Lower lobe of right lung (tissue), 2 donors: ENCODE measurements around the gene RPS27. TPM values are rescaled to one million over a fixed set of nuclear protein-coding genes. Genes with fewer than 3 reads are reported as not detected.
A peak's percentile ranks its signal among the peaks of the same experiment; 100 is the strongest.

Source experiments
- ATAC-seq, 2 donors: fragments of 200-7000 bp; cut with Tn5 transposase; one replicate each; pipeline ENCODE4 v1.9.1; 2020 to 2022; ENCODE audit warnings: mild to moderate bottlenecking in 2 of 2, moderate library complexity in 2 of 2
- DNase-seq: peaks from one replicate; pipeline ENCODE4 v3.0.0-alpha.2; 2020
- H3K27ac ChIP-seq: fragments of 200-600 bp; one replicate; pipeline ENCODE4 v1.8.0; 2022
- H3K27me3 ChIP-seq: fragments of 200-600 bp; one replicate; pipeline ENCODE4 v1.8.0; 2022; ENCODE audit warnings: low read depth
- H3K36me3 ChIP-seq: fragments of 200-600 bp; one replicate; pipeline ENCODE4 v1.8.0; 2022; ENCODE audit warnings: mild to moderate bottlenecking
- H3K4me1 ChIP-seq: fragments of 200-600 bp; one replicate; pipeline ENCODE4 v1.8.0; 2022
- H3K4me3 ChIP-seq: fragments of 200-600 bp; one replicate; pipeline ENCODE4 v1.8.0; 2022; ENCODE audit warnings: mild to moderate bottlenecking
- H3K9me3 ChIP-seq: fragments of 200-600 bp; one replicate; pipeline ENCODE4 v1.8.0; 2022
- intact Hi-C: fragments of 100-400 bp; cut with DNase I; formaldehyde crosslinking; loops from one replicate; pipeline ENCODE4 v1.11.0; 2022
- total RNA-seq: library from RNA; stranded (reverse); fragmentation: NEBNext Ultra II Directional; extraction: Animal tissue kit (Norgen Biotek cat#: 25700); gene quantifications from one replicate; pipeline ENCODE4 v1.2.1, GENCODE V29; 2021
- TF ChIP-seq, protein P1 (sequence below): fragments of 200-600 bp; IDR thresholded peaks from one replicate; pipeline ENCODE4 v1.8.0; 2022; ENCODE audit warnings: antibody characterized with exemption, mild to moderate bottlenecking
- donor health status: DM: no; HTN: yes; CAD: no; lungs with severe emphysema.

RPS27 gene
- total RNA-seq, 1 donor from 2014 or later = 1,826 TPM

DNA sequence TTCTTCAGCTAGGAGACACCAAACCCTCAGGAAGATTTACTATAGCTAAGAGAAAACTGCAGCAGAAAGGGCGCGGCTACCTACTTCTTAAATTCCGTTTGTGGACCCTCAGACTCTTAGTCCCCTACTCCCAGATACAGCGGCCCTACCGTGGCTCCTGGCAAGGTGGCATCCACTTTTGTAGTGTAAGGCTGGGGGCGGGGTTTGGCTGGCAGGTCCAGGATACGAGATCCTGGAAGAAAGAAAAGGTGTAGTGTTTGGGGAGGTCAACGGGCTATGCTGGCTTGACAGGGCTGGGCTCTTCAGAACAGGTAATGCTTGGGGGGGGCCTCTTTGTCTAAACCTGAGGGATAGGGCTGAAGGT, 22.6 kb upstream of the RPS27 start:
- no peak for ATAC-seq
- TF ChIP-seq, protein P1, sequence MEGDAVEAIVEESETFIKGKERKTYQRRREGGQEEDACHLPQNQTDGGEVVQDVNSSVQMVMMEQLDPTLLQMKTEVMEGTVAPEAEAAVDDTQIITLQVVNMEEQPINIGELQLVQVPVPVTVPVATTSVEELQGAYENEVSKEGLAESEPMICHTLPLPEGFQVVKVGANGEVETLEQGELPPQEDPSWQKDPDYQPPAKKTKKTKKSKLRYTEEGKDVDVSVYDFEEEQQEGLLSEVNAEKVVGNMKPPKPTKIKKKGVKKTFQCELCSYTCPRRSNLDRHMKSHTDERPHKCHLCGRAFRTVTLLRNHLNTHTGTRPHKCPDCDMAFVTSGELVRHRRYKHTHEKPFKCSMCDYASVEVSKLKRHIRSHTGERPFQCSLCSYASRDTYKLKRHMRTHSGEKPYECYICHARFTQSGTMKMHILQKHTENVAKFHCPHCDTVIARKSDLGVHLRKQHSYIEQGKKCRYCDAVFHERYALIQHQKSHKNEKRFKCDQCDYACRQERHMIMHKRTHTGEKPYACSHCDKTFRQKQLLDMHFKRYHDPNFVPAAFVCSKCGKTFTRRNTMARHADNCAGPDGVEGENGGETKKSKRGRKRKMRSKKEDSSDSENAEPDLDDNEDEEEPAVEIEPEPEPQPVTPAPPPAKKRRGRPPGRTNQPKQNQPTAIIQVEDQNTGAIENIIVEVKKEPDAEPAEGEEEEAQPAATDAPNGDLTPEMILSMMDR = no peak
- Histone ChIP-seq H3K27me3 (no peaks in the 10 kb centered on the region), H3K36me3 (peaks cover 4% of the 10 kb centered on the region), H3K4me3 (peak overlapping the region; percentile 73), H3K9me3 (no peaks in the 10 kb centered on the region), H3K27ac (peak overlapping the region; percentile 94), H3K4me1 (peaks cover 34% of the 10 kb centered on the region)
- intact Hi-C loops = no loop called here
- peak; percentile 79 for DNase-seq

DNA sequence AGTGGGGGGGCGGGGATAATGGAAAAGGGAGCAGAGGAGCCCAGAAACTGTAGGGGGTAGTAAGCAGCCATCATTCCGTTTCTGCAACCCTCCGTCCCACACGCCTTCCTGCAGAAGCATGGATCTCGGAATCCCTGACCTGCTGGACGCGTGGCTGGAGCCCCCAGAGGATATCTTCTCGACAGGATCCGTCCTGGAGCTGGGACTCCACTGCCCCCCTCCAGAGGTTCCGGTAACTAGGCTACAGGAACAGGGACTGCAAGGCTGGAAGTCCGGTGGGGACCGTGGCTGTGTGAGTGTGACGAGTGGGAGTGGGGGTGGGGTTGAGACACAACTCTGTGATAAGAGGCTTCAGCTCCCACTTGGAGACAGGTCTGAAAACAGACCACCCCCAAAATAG, 22.2 kb upstream of the RPS27 start:
- H3K4me1 ChIP-seq = peaks cover 34% of the 10 kb centered on the region
- peaks cover 9% of the 10 kb centered on the region for H3K36me3 ChIP-seq
- intact Hi-C loops = no loop called here
- no peak for DNase-seq
- H3K9me3 ChIP-seq = no peaks in the 10 kb centered on the region
- no peak for ATAC-seq
- TF ChIP-seq, protein P1 = no peak
- H3K27ac ChIP-seq = peak overlapping the region; percentile 94
- H3K27me3 ChIP-seq = no peaks in the 10 kb centered on the region
- peak overlapping the region; percentile 73 for H3K4me3 ChIP-seq

DNA sequence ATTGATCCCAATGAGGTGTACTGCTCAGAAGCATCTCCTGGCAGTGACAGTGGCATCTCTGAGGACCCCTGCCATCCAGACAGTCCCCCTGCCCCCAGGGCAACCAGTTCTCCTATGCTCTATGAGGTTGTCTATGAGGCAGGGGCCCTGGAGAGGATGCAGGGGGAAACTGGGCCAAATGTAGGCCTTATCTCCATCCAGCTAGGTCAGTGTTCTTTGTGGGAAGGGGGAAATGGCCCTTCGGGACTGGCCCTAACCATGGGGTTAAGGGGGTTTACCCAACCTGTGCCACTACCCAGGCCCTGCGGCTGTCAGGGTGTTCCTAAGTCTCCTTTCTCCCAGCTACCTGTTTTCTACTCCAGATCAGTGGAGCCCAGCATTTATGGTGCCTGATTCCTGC, 21.6 kb upstream of the RPS27 start:
- Histone ChIP-seq H3K36me3 (peaks cover 14% of the 10 kb centered on the region), H3K27me3 (no peaks in the 10 kb centered on the region), H3K4me3 (peak overlapping the region; percentile 73), H3K27ac (no peak overlapping the region), H3K4me1 (peaks cover 33% of the 10 kb centered on the region), H3K9me3 (no peaks in the 10 kb centered on the region)
- intact Hi-C loops = no loop called here
- ATAC-seq = no peak
- TF ChIP-seq, protein P1 = no peak
- DNase-seq = no peak

DNA sequence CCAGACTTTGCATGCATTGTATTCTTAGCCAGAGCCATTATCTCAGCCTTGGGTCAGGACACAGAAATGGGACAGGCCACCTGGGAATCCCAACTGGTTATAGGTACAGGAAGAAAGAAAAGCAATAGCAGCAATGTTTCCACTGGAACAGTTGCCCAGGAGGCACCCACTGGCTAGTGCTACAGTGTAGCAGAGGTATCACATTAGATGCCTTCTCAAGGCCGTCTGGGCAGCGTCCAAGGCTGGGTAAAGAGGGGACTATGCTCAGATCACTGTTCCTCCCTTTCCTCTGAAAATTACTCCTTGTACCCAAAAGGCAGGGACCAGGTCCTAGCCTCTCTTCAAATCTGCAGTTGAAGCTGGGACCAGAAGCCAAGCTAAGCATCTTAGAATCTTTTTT, 20.2 kb upstream of the RPS27 start:
- Histone ChIP-seq H3K4me1 (peaks cover 24% of the 10 kb centered on the region), H3K27ac (no peak overlapping the region), H3K27me3 (no peaks in the 10 kb centered on the region), H3K4me3 (no peak overlapping the region), H3K36me3 (peaks cover 28% of the 10 kb centered on the region), H3K9me3 (no peaks in the 10 kb centered on the region)
- DNase-seq (no peak), ATAC-seq (no peak)
- TF ChIP-seq, protein P1 = no peak
- intact Hi-C loops = no loop called here

DNA sequence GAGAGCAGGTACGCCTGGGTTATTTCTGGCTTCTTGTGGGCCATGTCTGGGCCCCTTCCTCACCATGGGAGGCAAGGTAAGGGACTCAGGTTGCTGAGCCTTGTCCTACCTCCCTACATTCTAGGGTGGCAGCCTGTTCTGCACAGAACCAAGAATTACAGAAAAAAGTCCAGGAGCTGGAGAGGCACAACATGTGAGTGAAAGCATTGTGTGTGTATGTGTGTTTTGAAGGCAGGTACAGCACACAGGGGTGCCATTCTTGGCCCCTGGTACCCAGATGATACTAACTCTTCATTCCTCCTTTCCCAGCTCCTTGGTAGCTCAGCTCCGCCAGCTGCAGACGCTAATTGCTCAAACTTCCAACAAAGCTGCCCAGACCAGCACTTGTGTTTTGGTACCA, 17.5 kb upstream of the RPS27 start:
- DNase-seq = no peak
- Histone ChIP-seq H3K9me3 (no peaks in the 10 kb centered on the region), H3K27me3 (no peaks in the 10 kb centered on the region), H3K27ac (no peak overlapping the region), H3K36me3 (peaks cover 36% of the 10 kb centered on the region), H3K4me1 (peaks cover 25% of the 10 kb centered on the region), H3K4me3 (no peak overlapping the region)
- intact Hi-C loops = no loop called here
- TF ChIP-seq, protein P1 = no peak
- no peak for ATAC-seq

DNA sequence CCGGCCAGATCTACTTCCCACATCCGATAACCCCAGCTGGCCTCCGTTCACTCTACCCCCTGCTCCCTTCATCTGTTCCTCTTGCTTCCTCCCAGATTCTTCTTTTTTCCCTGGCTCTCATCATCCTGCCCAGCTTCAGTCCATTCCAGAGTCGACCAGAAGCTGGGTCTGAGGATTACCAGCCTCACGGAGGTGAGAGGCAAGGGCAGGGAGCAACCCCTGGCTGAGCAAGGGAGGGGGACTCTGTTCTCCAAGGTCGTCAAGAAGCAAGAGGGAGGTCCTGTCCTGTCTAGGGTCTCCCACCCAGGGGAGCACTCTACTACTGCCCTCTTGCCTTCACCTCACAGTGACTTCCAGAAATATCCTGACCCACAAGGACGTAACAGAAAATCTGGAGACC, 17.0 kb upstream of the RPS27 start:
- ATAC-seq (no peak), DNase-seq (no peak)
- no peaks in the 10 kb centered on the region for H3K9me3 ChIP-seq
- H3K27me3 ChIP-seq = no peaks in the 10 kb centered on the region
- no peak overlapping the region for H3K27ac ChIP-seq
- intact Hi-C loops = no loop called here
- H3K4me1 ChIP-seq = peaks cover 25% of the 10 kb centered on the region
- TF ChIP-seq, protein P1 = no peak
- no peak overlapping the region for H3K4me3 ChIP-seq
- peaks cover 36% of the 10 kb centered on the region for H3K36me3 ChIP-seq
